CD4-positive, alpha-beta T cell (primary cell): ENCODE measurements around the gene NFATC1. TPM values are rescaled to one million over a fixed set of nuclear protein-coding genes. Genes with fewer than 3 reads are reported as not detected.
A peak's percentile ranks its signal among the peaks of the same experiment; 100 is the strongest.

Experiments
- ATAC-seq: fragments of 200-7000 bp; cut with Tn5 transposase; one replicate; pipeline ENCODE4 v1.10.0; 2022; ENCODE audit warnings: mild to moderate bottlenecking; ENCODE audit not compliant: poor library complexity
- CTCF ChIA-PET: fragments of 350-600 bp; sonication (Branson Sonifier 250); formaldehyde crosslinking; loops from one replicate; lab custom pipeline; 2021; ENCODE audit warnings: antibody characterized with exemption, inconsistent platforms; lab: Charles Lee
- POLR2A ChIA-PET: fragments of 350-600 bp; sonication (Branson Sonifier 250); formaldehyde crosslinking; loops from one replicate; lab custom pipeline; 2021; ENCODE audit warnings: antibody characterized with exemption, inconsistent platforms; lab: Charles Lee
- DNase-seq, 14 experiments: peaks; one replicate each; pipeline ENCODE4 v3.0.0-alpha.2; 2013 to 2020; ENCODE audit warnings: mixed read lengths in 2 of 14
- H3K27ac ChIP-seq, 2 donors: one replicate each; pipeline versions ENCODE4 v1.5.1 to v1.7.0; 2013; ENCODE audit warnings: low read length in 2 of 2, low read depth in 1 of 2, mild to moderate bottlenecking in 1 of 2
- H3K27me3 ChIP-seq, 2 experiments: 1 replicate in 1 of 2; 2 replicates in 1 of 2; pipeline versions ENCODE4 v1.6.1 to v1.7.0; 2013; ENCODE audit warnings: low read length in 2 of 2, control low read depth in 1 of 2, mild to moderate bottlenecking in 1 of 2, moderate library complexity in 1 of 2; ENCODE audit not compliant: insufficient read depth in 2 of 2, control insufficient read depth in 1 of 2
- H3K36me3 ChIP-seq: one replicate; pipeline ENCODE4 v1.6.1; 2013; ENCODE audit warnings: low read length, control low read depth; ENCODE audit not compliant: insufficient read depth
- H3K4me1 ChIP-seq: one replicate; pipeline ENCODE4 v1.6.1; 2013; ENCODE audit warnings: low read length, control low read depth; ENCODE audit not compliant: insufficient read depth
- H3K4me3 ChIP-seq: one replicate; pipeline ENCODE4 v1.5.1; 2013; ENCODE audit warnings: mild to moderate bottlenecking, low read length, moderate library complexity
- H3K9me3 ChIP-seq, 2 experiments: 1 replicate in 1 of 2; 2 replicates in 1 of 2; pipeline versions ENCODE4 v1.6.1 to v1.7.0; 2013; ENCODE audit warnings: low read length in 2 of 2, mild to moderate bottlenecking in 2 of 2, control low read depth in 1 of 2, moderate library complexity in 1 of 2; ENCODE audit not compliant: control insufficient read depth in 1 of 2, insufficient read depth in 1 of 2
- H3K27ac Mint-ChIP-seq: one replicate; pipeline ENCODE4 v1.8.0; 2020; ENCODE audit warnings: mixed read lengths
- H3K27me3 Mint-ChIP-seq: one replicate; pipeline ENCODE4 v1.8.0; 2021; ENCODE audit warnings: mixed read lengths
- H3K36me3 Mint-ChIP-seq: one replicate; pipeline ENCODE4 v1.8.0; 2021; ENCODE audit warnings: low read depth, mixed read lengths
- H3K4me1 Mint-ChIP-seq: one replicate; pipeline ENCODE4 v1.8.0; 2021; ENCODE audit warnings: low read depth, mixed read lengths
- H3K4me3 Mint-ChIP-seq: one replicate; pipeline ENCODE4 v1.8.0; 2020; ENCODE audit warnings: mild to moderate bottlenecking, mixed read lengths
- H3K9me3 Mint-ChIP-seq: one replicate; pipeline ENCODE4 v1.8.0; 2020; ENCODE audit warnings: mixed read lengths
- intact Hi-C, 2 experiments: fragments of 100-400 bp; cut with DNase I in 1 of 2; cut with micrococcal nuclease in 1 of 2; formaldehyde crosslinking; loops; one replicate each; pipeline versions ENCODE4 v1.15.1 to v1.9.0; 2023 to 2025; cut with DNase I, micrococcal nuclease
- total RNA-seq, 174 experiments: library from RNA in 2 of 174; stranded (reverse) in 2 of 174; gene quantifications; one replicate each; pipeline ENCODE4 v1.2.3 and lab custom pipeline; 2021 to 2026
- TF ChIP-seq, protein P1 (sequence below): fragments of 200-600 bp; IDR thresholded peaks from one replicate; pipeline ENCODE4 v1.8.0; 2022; ENCODE audit warnings: antibody characterized with exemption, mild to moderate bottlenecking

The NFATC1 gene
- total RNA-seq, 2 experiments from 2014 or later = 107 to 113 TPM

DNA sequence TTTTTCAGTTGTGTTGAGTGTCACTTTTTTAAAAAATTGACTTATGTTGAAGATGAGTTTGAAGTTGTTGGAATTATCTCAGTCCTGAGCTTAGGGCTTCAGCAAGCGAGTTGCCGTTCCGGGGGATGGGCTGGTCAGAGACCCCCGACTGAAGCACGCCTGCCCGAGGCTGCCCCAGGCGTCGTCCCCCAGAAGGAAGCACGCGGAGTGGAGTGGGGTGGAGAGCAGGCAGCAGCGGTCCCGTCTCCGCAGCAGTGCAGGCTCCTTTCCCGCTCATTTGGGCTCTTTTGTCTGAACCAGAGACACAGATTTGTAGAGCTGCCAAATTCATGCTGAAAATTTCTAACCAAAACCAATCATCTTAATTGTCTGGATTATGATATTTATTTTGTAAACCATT, 33.7 kb downstream of the NFATC1 start:
- Mint-ChIP-seq H3K36me3 (peaks cover 49% of the 10 kb centered on the region), H3K27ac (peak overlapping the region; percentile 72), H3K9me3 (no peaks in the 10 kb centered on the region), H3K4me3 (no peak overlapping the region), H3K27me3 (no peaks in the 10 kb centered on the region), H3K4me1 (peaks cover 41% of the 10 kb centered on the region)
- Histone ChIP-seq H3K4me3 (no peak overlapping the region), H3K9me3 (no peaks in the 10 kb centered on the region), H3K36me3 (peaks cover 40% of the 10 kb centered on the region), H3K27ac (no peak overlapping the region), H3K4me1 (peaks cover 21% of the 10 kb centered on the region), H3K27me3 (no peaks in the 10 kb centered on the region)
- no peak for DNase-seq
- intact Hi-C loops = no loop called here
- ChIA-PET POLR2A (no interaction called here), CTCF (interaction anchor here (1.1 kb wide), 1 partner anchor 48 kb away, joined by 3 read pairs; no protein-coding TSS in a partner anchor)
- TF ChIP-seq, protein P1, sequence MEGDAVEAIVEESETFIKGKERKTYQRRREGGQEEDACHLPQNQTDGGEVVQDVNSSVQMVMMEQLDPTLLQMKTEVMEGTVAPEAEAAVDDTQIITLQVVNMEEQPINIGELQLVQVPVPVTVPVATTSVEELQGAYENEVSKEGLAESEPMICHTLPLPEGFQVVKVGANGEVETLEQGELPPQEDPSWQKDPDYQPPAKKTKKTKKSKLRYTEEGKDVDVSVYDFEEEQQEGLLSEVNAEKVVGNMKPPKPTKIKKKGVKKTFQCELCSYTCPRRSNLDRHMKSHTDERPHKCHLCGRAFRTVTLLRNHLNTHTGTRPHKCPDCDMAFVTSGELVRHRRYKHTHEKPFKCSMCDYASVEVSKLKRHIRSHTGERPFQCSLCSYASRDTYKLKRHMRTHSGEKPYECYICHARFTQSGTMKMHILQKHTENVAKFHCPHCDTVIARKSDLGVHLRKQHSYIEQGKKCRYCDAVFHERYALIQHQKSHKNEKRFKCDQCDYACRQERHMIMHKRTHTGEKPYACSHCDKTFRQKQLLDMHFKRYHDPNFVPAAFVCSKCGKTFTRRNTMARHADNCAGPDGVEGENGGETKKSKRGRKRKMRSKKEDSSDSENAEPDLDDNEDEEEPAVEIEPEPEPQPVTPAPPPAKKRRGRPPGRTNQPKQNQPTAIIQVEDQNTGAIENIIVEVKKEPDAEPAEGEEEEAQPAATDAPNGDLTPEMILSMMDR = no peak
- no peak for ATAC-seq

DNA sequence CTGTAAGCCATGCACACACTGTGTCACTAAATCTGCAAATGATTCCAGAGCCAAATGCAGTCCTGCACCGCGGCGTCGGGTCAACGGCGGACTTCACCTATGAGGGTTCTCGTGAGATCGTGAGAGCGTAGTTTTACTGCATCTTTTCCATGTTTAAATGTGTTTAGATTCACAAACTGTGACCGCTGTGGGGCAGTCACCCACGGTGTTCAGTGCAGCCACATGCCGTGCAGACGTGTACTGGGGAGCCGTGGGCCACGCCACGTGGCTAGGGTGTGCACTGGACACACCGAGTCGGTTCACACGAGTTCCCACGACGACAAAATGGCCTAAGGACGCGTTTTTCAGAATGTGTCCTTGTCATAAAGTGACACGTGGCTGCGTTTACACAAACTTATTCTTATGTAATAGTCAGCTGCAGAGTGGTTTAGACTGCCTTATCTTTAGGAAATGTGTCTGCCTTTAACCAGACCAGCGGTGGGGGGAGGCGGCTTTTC, 34.1 kb downstream of the NFATC1 start:
- TF ChIP-seq, protein P1 = no peak
- Mint-ChIP-seq H3K9me3 (no peaks in the 10 kb centered on the region), H3K36me3 (peaks cover 49% of the 10 kb centered on the region), H3K27me3 (no peaks in the 10 kb centered on the region), H3K27ac (peak overlapping the region; percentile 72), H3K4me1 (peaks cover 39% of the 10 kb centered on the region), H3K4me3 (no peak overlapping the region)
- intact Hi-C loops = no loop called here
- ChIA-PET CTCF (interaction anchor here (1.1 kb wide), 1 partner anchor 49 kb away, joined by 3 read pairs; no protein-coding TSS in a partner anchor), POLR2A (no interaction called here)
- Histone ChIP-seq H3K4me3 (no peak overlapping the region), H3K27me3 (no peaks in the 10 kb centered on the region), H3K9me3 (no peaks in the 10 kb centered on the region), H3K36me3 (peaks cover 44% of the 10 kb centered on the region), H3K4me1 (peaks cover 23% of the 10 kb centered on the region), H3K27ac (no peak overlapping the region)
- DNase-seq = no peak
- peak; percentile 36 for ATAC-seq

DNA sequence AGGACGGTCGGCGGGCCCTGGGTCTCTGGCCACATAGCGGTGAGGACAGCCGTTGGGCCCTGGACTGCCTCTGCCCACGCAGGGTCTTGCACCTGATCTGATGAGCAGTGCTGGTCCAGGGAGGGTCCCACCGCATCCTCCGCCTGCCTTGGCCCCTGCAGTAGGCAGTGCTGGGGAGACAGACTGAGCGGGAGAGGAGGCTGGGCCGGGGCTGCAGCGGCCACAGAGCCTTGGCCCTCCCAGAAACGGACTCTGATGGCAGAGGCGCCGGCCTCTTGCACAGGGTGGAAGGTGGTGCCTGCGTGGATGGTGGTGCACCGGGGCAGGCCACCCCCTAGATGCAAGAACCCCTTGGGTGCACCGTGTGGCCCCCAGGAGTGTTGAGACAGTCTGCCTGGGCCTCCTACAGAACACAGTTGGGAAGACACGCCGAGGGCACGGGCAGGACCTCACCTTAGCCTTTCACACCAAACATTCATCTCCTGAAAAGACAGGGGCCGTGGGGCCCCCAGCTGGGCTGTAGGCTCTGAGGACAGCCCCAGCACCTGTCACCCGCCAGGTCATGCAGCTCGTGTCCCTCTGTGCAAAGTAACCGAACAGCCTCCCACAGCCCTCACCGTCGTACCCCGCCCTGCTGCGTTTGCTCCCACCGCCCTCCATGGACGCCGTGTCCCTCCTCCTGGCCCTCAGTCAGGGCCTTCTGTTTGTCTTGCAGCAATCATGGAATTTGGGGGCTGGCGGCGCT, 36.8 kb downstream of the NFATC1 start:
- H3K36me3 Mint-ChIP-seq = peaks cover 46% of the 10 kb centered on the region
- H3K27ac Mint-ChIP-seq = peak overlapping the region; percentile 14
- Histone ChIP-seq H3K27ac (no peak overlapping the region), H3K27me3 (no peaks in the 10 kb centered on the region), H3K4me3 (no peak overlapping the region), H3K9me3 (no peaks in the 10 kb centered on the region), H3K4me1 (peaks cover 35% of the 10 kb centered on the region), H3K36me3 (peaks cover 31% of the 10 kb centered on the region)
- no peak for DNase-seq
- H3K4me1 Mint-ChIP-seq = peaks cover 42% of the 10 kb centered on the region
- H3K9me3 Mint-ChIP-seq = no peaks in the 10 kb centered on the region
- ChIA-PET CTCF (no interaction called here), POLR2A (interaction anchor here (0.9 kb wide), 1 partner anchor 247 kb away, joined by 3 read pairs; no protein-coding TSS in a partner anchor)
- intact Hi-C loops = no loop called here
- TF ChIP-seq, protein P1 = no peak
- H3K4me3 Mint-ChIP-seq = no peak overlapping the region
- no peaks in the 10 kb centered on the region for H3K27me3 Mint-ChIP-seq
- ATAC-seq = no peak
